GM18870 (cell line): Measurements from ENCODE around the gene THAP12.

Experiments
- ATAC-seq: cut with Tn5 transposase; IDR thresholded peaks from one replicate; pipeline ENCODE4 v1.9.1; 2021; ENCODE audit warnings: moderate library complexity; ENCODE audit not compliant: unreplicated experiment

Gene THAP12

DNA sequence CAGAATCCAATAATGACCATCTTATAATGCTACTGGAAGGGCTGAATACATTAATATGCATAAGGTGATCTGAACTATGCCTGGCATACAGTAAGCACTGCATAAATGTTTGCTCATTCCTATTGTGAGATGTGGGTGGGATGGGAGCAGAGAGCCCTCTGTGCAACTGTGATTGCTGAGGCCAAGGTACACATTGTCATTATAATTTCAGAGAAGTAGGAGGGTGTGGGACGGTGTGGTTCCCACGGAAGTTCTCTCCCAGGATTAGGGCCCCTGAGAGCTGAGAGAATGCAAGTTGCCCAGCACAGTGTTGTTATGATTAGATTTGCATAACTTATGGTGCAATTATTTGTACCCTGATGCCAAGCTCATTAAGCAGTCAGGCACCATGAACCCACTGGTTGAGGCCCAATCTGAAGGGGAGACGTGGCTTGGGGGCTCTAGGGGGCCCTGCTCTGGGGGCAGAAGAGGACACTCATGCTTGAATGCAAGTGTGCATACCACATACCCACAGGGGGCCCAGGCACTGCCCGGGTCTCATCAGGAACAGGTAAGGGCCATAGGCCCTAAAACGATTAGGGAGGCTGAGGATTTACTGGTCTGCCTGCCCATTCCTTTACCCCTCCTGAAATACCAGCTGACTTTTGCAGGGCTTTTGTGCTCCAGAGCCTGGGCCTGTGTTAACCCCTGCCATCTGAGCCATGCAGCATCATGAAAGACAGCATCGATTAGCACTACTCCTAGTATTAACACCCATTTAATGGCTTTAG is 72.8 kb downstream of the THAP12 start:
- no peak for ATAC-seq

DNA sequence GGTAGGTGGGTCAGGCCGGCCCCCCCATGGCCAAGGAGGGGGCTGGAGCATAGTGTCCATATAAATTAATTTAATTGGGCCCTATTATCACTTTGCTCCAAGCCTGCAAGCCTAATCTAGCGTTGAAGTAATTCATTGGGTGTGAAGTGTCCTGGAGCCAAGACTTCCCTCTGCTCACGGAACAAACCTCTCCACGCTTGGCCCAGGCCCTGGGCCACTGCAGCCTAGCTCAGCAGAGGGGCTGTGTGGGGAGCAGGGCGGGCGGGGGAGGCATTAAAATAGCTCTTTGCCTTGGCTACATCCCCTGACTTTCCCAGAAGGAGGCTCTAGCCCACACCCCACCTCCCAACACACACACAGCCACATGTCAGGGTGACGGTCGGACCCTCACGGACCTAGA is 73.5 kb downstream of the THAP12 start:
- ATAC-seq: no peak

DNA sequence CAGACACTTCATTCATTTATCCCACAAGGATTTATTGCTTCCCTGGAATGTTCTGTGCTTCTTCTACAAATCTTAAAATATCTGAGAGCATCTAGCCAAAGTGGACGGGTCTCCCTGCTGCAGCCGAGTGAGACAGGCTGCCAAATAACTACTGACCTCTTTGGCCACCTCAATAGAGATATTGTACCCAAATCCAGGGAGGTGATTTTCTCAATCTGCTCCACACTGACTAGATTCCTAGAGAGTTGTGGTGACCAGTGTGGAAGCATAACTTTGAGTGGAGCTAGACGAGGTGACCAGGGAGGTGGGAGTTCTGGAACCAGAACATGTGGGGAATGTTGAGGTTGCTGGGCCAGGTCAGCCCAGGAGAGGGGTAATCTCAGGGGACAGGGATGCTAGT is 77.5 kb downstream of the THAP12 start:
- no peak for ATAC-seq

DNA sequence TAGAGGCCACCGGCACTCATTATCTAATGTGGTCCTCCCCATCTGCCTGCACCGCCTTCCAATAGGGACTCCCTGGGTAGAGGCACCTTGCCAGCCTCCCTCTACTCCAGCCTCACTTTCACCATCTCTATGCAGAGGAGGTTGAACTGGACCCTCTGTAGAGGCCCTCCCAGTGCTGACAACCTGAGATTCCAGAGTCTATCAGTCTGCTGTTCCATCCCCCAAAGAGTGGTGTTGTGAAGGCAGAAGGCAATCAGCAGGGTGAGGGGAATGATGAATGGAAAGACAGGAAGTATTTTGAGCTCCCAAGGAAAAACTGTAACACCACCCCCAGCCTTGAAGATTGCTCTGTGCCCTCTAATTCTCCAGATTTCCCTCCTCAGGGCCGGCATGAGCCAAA is 77.9 kb downstream of the THAP12 start:
- no peak for ATAC-seq
